ENCODE results near the gene GALNT1.

Gene GALNT1

GRCh38 chr18:35746826-35747339 lies 165.3 kb downstream of the GALNT1 start:
- Histone ChIP-seq H3K4me2 (ENCODE audit: low read length) (no peak overlapping the region), H3K27ac (ENCODE audit: low read depth, low read length) (no peak overlapping the region), H3K9me2 (replicated peaks; ENCODE audit: control insufficient read depth, low read length) (no peaks in the 10 kb centered on the region), H3K9me3 (ENCODE audit: control insufficient read depth, insufficient read depth, low read length) (no peaks in the 10 kb centered on the region; the same call in 1 of the 2 replicates), H3F3A (ENCODE audit: control insufficient read depth, insufficient read depth) (no peaks in the 10 kb centered on the region), H3K27me3 (ENCODE audit: control insufficient read depth, low read length) (no peaks in the 10 kb centered on the region), H4K20me1 (ENCODE audit: control insufficient read depth, insufficient read depth, low read depth, low read length) (no peaks in the 10 kb centered on the region), H3K4me3 (ENCODE audit: low read length) (no peak overlapping the region), H3K4me1 (ENCODE audit: control insufficient read depth, low read length) (no peaks in the 10 kb centered on the region), H3K79me2 (ENCODE audit: control insufficient read depth, low read length) (no peaks in the 10 kb centered on the region), H3K36me3 (ENCODE audit: control insufficient read depth, low read length) (no peaks in the 10 kb centered on the region)
- TF ChIP-seq EZH2phosphoT487 (IDR thresholded peaks at IDR 0.05; ENCODE audit: borderline replicate concordance, low read length) (no peak), CTCF (IDR thresholded peaks at IDR 0.05; ENCODE audit: low read depth, low read length, poor library complexity, severe bottlenecking) (no peak)

DNA sequence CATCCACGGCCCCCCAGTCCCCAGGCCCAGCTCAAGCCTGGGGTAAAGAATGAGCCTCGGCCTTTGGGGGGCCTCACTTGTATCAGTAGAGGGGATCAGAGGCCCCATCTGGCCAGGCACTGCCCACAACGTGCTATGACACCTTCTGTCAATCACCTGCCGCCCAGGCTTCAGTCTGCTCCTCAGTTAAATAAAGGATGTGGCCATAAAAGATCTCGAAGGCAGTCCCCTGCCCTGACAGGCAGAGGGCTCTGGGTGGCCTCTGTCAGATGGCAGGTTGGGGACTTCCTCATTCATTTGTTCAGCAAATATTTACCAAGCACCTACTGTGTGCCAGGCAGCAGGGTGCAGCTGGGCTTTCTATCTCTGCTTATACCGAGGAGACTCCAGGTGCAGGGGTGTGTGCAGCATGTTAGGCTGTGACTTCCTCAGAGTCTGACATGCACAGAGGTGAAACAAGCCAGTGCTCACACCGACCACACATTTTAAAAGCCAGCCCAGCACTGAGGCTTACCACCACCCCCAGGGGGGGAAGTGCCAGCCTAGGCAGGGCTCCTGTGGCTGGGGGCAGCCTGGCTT lies 166.4 kb downstream of the GALNT1 start:
- H3K4me1 ChIP-seq (ENCODE audit: control insufficient read depth, low read length): no peaks in the 10 kb centered on the region
- no peak overlapping the region for H3K4me3 ChIP-seq (ENCODE audit: low read length)
- H3K36me3 ChIP-seq (ENCODE audit: control insufficient read depth, low read length): no peaks in the 10 kb centered on the region
- H3K9me3 ChIP-seq (ENCODE audit: control insufficient read depth, insufficient read depth, low read length): no peaks in the 10 kb centered on the region; the same call in 1 of the 2 replicates
- no peak overlapping the region for H3K4me2 ChIP-seq (ENCODE audit: low read length)
- no peak overlapping the region for H3K27ac ChIP-seq (ENCODE audit: low read depth, low read length)
- H3F3A ChIP-seq (ENCODE audit: control insufficient read depth, insufficient read depth): no peaks in the 10 kb centered on the region
- H3K9me2 ChIP-seq (replicated peaks; ENCODE audit: control insufficient read depth, low read length): no peaks in the 10 kb centered on the region
- H4K20me1 ChIP-seq (ENCODE audit: control insufficient read depth, insufficient read depth, low read depth, low read length): no peaks in the 10 kb centered on the region
- H3K79me2 ChIP-seq (ENCODE audit: control insufficient read depth, low read length): no peaks in the 10 kb centered on the region
- no peak for TF ChIP-seq CTCF (IDR thresholded peaks at IDR 0.05; ENCODE audit: low read depth, low read length, poor library complexity, severe bottlenecking)
- no peak for TF ChIP-seq EZH2phosphoT487 (IDR thresholded peaks at IDR 0.05; ENCODE audit: borderline replicate concordance, low read length)
- H3K27me3 ChIP-seq (ENCODE audit: control insufficient read depth, low read length): no peaks in the 10 kb centered on the region

GRCh38 chr18:35749701-35750100 lies 168.2 kb downstream of the GALNT1 start:
- Histone ChIP-seq H3K9me3 (ENCODE audit: control insufficient read depth, insufficient read depth, low read length) (no peaks in the 10 kb centered on the region), H3K4me1 (ENCODE audit: control insufficient read depth, low read length) (no peaks in the 10 kb centered on the region), H3K79me2 (ENCODE audit: control insufficient read depth, low read length) (no peaks in the 10 kb centered on the region), H3K9me2 (replicated peaks; ENCODE audit: control insufficient read depth, low read length) (no peaks in the 10 kb centered on the region), H3K27ac (ENCODE audit: low read depth, low read length) (no peak overlapping the region), H3K4me2 (ENCODE audit: low read length) (no peak overlapping the region), H4K20me1 (ENCODE audit: control insufficient read depth, insufficient read depth, low read depth, low read length) (no peaks in the 10 kb centered on the region), H3F3A (ENCODE audit: control insufficient read depth, insufficient read depth) (no peaks in the 10 kb centered on the region), H3K27me3 (ENCODE audit: control insufficient read depth, low read length) (no peaks in the 10 kb centered on the region), H3K4me3 (ENCODE audit: low read length) (no peak overlapping the region), H3K36me3 (ENCODE audit: control insufficient read depth, low read length) (no peaks in the 10 kb centered on the region)
- no peak for TF ChIP-seq EZH2phosphoT487 (IDR thresholded peaks at IDR 0.05; ENCODE audit: borderline replicate concordance, low read length)
- TF ChIP-seq CTCF (IDR thresholded peaks at IDR 0.05; ENCODE audit: low read depth, low read length, poor library complexity, severe bottlenecking): no peak
